PC-9 (cell line): Measurements from ENCODE around the gene DIP2C. TPM values are rescaled to one million over a fixed set of nuclear protein-coding genes. Genes with fewer than 3 reads are reported as not detected.

Source experiments
- BruUV-seq: library from RNA; stranded (reverse); fragments of 400-500 nt; replicated peaks from 2 replicates; lab custom pipeline; 2021; lab: Mats Ljungman, UMichigan
- CTCF ChIA-PET: fragments of 300-600 bp; sonication (Branson Sonifier 250); formaldehyde crosslinking; loops from one replicate; lab custom pipeline; 2022; ENCODE audit warnings: antibody characterized with exemption; lab: Charles Lee
- POLR2A ChIA-PET: fragments of 300-600 bp; sonication (Branson Sonifier 250); formaldehyde crosslinking; loops from one replicate; lab custom pipeline; 2022; ENCODE audit warnings: antibody characterized with exemption; ENCODE audit not compliant: unreplicated experiment; lab: Charles Lee
- DNase-seq, 2 experiments: peaks; one replicate each; pipeline versions ENCODE4 v3.0.0 to v3.0.0-alpha.2; 2015 to 2022; ENCODE audit warnings: mixed read lengths in 1 of 2
- H2AFZ ChIP-seq: fragments of 200-600 bp; sonication (generic); 2 replicates; pipeline ENCODE4 v1.8.1; 2017; ENCODE audit warnings: antibody characterized with exemption
- H3F3A ChIP-seq: fragments of 200-600 bp; sonication (generic); 2 replicates; pipeline ENCODE4 v1.8.1; 2017; ENCODE audit warnings: antibody characterized with exemption, mild to moderate bottlenecking, low read depth; ENCODE audit not compliant: insufficient read depth
- H3K27ac ChIP-seq: fragments of 200-600 bp; sonication (generic); 2 replicates; pipeline ENCODE4 v1.6.1; 2016; ENCODE audit warnings: mixed run types
- H3K27me3 ChIP-seq: fragments of 200-600 bp; sonication (generic); 2 replicates; pipeline ENCODE4 v1.6.1; 2016; ENCODE audit warnings: low read depth, mixed run types; ENCODE audit not compliant: insufficient read depth
- H3K36me3 ChIP-seq: fragments of 200-600 bp; sonication (generic); 2 replicates; pipeline ENCODE4 v1.6.1; 2016; ENCODE audit warnings: low read depth, mixed run types
- H3K4me1 ChIP-seq: fragments of 200-600 bp; sonication (generic); replicated peaks from 2 replicates; pipeline ENCODE4 v1.6.1; 2016; ENCODE audit warnings: mixed run types; ENCODE audit not compliant: insufficient read depth
- H3K4me2 ChIP-seq: fragments of 200-600 bp; sonication (generic); 2 replicates; pipeline ENCODE4 v1.6.1; 2017; ENCODE audit warnings: mixed run types
- H3K4me3 ChIP-seq: fragments of 200-600 bp; sonication (generic); 2 replicates; pipeline ENCODE4 v1.6.1; 2016; ENCODE audit warnings: mixed run types
- H3K79me2 ChIP-seq: fragments of 200-600 bp; sonication (generic); 2 replicates; pipeline ENCODE4 v1.6.1; 2017; ENCODE audit warnings: low read depth, mixed run types
- H3K9me2 ChIP-seq: fragments of 200-600 bp; sonication (generic); 2 replicates; pipeline ENCODE4 v1.8.1; 2017; ENCODE audit warnings: mild to moderate bottlenecking; ENCODE audit not compliant: insufficient read depth
- H3K9me3 ChIP-seq: fragments of 200-600 bp; sonication (generic); 2 replicates; pipeline ENCODE4 v1.8.1; 2016; ENCODE audit warnings: low read depth; ENCODE audit not compliant: insufficient read depth
- H4K20me1 ChIP-seq: fragments of 200-600 bp; sonication (generic); 2 replicates; pipeline ENCODE4 v1.8.1; 2017; ENCODE audit not compliant: insufficient read depth
- EZH2 ChIP-seq: fragments of 200-600 bp; sonication (generic); IDR thresholded peaks from 2 replicates; pipeline ENCODE4 v1.8.0; 2017; ENCODE audit warnings: antibody characterized with exemption, low read depth
- intact Hi-C: fragments of 100-400 bp; cut with micrococcal nuclease; formaldehyde crosslinking; loops from one replicate; pipeline ENCODE4 v1.10.0; 2022; ENCODE audit not compliant: unreplicated experiment
- total RNA-seq: library from RNA; stranded (reverse); gene quantifications from 2 replicates; pipeline ENCODE4 v1.2.3, GENCODE V29; 2021
- TF ChIP-seq, protein P1 (sequence below): fragments of 200-600 bp; sonication (generic); conservative IDR thresholded peaks from 2 replicates; pipeline ENCODE4 v1.6.1; 2017; ENCODE audit warnings: mixed run types, antibody characterized with exemption, mild to moderate bottlenecking, moderate library complexity

Gene DIP2C
- total RNA-seq, 1 experiment from 2014 or later = 0.83 TPM

DNA sequence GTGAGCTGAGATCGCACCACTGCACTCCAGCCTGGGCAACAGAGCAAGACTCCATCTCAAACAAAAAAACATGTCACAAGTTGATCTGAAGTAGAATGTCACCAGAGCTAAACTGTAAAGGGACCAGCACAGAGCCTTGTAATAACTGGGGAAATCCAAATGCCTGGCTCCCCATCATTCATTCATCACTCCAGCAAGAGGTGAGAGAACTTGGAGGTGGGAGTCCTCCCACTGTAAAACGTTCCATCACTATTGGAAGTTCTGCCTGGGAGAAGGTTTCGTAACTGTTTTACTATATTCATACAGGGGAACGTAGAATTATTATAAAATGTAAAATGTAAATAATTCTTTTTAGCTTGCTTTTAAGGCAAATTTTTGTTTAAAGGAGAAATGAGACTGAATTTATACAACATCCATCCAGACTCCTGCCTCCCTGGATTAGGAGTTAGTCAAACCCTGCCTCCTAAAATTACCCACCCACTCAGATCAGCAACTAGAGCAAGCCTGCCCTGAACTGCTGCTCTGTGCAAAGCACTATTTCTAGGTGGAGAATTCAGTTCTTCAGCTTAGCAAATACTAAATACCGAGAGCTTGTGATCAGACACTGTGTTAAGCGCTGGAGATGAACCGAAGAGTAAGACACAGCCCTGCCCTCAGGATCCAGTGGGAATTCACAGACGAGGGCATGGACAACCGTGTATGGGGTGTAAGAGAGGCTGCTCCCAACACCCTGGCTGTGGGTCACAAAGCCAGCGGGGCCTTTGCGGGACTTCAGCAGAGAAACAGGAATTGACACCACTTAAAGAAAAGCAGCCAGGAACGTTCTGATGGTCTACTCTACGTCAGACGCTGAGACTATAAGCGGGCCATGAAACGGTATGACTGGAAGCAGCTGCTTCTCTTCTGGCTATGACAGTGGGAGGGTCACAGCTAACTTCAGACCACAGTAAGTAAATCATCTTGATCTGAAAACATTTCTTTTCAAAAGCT is 345.9 kb downstream of the DIP2C start:
- no peaks in the 10 kb centered on the region for H3K27me3 ChIP-seq
- H3K9me3 ChIP-seq = no peaks in the 10 kb centered on the region
- H3K4me1 ChIP-seq = no peaks in the 10 kb centered on the region
- no peaks in the 10 kb centered on the region for H3F3A ChIP-seq
- no peak overlapping the region for H3K4me2 ChIP-seq
- TF ChIP-seq EZH2 = no peak
- TF ChIP-seq, protein P1, sequence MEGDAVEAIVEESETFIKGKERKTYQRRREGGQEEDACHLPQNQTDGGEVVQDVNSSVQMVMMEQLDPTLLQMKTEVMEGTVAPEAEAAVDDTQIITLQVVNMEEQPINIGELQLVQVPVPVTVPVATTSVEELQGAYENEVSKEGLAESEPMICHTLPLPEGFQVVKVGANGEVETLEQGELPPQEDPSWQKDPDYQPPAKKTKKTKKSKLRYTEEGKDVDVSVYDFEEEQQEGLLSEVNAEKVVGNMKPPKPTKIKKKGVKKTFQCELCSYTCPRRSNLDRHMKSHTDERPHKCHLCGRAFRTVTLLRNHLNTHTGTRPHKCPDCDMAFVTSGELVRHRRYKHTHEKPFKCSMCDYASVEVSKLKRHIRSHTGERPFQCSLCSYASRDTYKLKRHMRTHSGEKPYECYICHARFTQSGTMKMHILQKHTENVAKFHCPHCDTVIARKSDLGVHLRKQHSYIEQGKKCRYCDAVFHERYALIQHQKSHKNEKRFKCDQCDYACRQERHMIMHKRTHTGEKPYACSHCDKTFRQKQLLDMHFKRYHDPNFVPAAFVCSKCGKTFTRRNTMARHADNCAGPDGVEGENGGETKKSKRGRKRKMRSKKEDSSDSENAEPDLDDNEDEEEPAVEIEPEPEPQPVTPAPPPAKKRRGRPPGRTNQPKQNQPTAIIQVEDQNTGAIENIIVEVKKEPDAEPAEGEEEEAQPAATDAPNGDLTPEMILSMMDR = no peak
- no peaks in the 10 kb centered on the region for H3K9me2 ChIP-seq
- H3K36me3 ChIP-seq = no peaks in the 10 kb centered on the region
- H3K79me2 ChIP-seq = no peaks in the 10 kb centered on the region
- POLR2A ChIA-PET = no interaction called here
- H2AFZ ChIP-seq = no peak overlapping the region
- no peak for DNase-seq
- CTCF ChIA-PET = no interaction called here
- H3K4me3 ChIP-seq = no peak overlapping the region
- BruUV-seq = no TSS peak
- no peaks in the 10 kb centered on the region for H4K20me1 ChIP-seq
- no peak overlapping the region for H3K27ac ChIP-seq
- intact Hi-C loops = no loop called here

- Histone ChIP-seq H3K4me1 (no peaks in the 10 kb centered on the region), H3K9me2 (no peaks in the 10 kb centered on the region), H3K27me3 (no peaks in the 10 kb centered on the region), H3K79me2 (no peaks in the 10 kb centered on the region), H3K4me2 (no peak overlapping the region), H3K4me3 (no peak overlapping the region), H3K9me3 (no peaks in the 10 kb centered on the region), H3K27ac (no peak overlapping the region), H3K36me3 (no peaks in the 10 kb centered on the region), H4K20me1 (no peaks in the 10 kb centered on the region), H2AFZ (no peak overlapping the region), H3F3A (no peaks in the 10 kb centered on the region)
- no peak for TF ChIP-seq EZH2
- TF ChIP-seq, protein P1 = no peak
- intact Hi-C loops = no loop called here
- no peak for DNase-seq
- ChIA-PET POLR2A (no interaction called here), CTCF (no interaction called here)
- BruUV-seq = no TSS peak
Measured at GRCh38 chr10:341081-341740, 348.3 kb downstream of the DIP2C start.

- CTCF ChIA-PET = no interaction called here
- H3K27me3 ChIP-seq = no peaks in the 10 kb centered on the region
- intact Hi-C loops = no loop called here
- no peak overlapping the region for H3K4me3 ChIP-seq
- no peaks in the 10 kb centered on the region for H3K79me2 ChIP-seq
- POLR2A ChIA-PET = no interaction called here
- no peak overlapping the region for H3K27ac ChIP-seq
- DNase-seq = no peak
- no peak overlapping the region for H3K4me2 ChIP-seq
- no peaks in the 10 kb centered on the region for H3K9me3 ChIP-seq
- no peak overlapping the region for H2AFZ ChIP-seq
- no peaks in the 10 kb centered on the region for H3F3A ChIP-seq
- no peaks in the 10 kb centered on the region for H3K36me3 ChIP-seq
- no peaks in the 10 kb centered on the region for H4K20me1 ChIP-seq
- TF ChIP-seq EZH2 = no peak
- TF ChIP-seq, protein P1 = no peak
- H3K9me2 ChIP-seq = no peaks in the 10 kb centered on the region
- H3K4me1 ChIP-seq = no peaks in the 10 kb centered on the region
- no TSS peak for BruUV-seq
Measured at GRCh38 chr10:340646-341045, 348.8 kb downstream of the DIP2C start.
